ENCODE measurements around the gene CCDC183.

The CCDC183 gene

GRCh38 chr9:136849960-136850865 lies 54.1 kb downstream of the CCDC183 start:
- no peak for DNase-seq (ENCODE audit: low read depth)

- no peak for DNase-seq (ENCODE audit: low read depth)
These were observed 55.0 kb downstream of the CCDC183 start for GRCh38 chr9:136850866-136851775.

- DNase-seq (ENCODE audit: low read depth) = no peak
These were observed 56.0 kb downstream of the CCDC183 start, which contains the start of gene MAMDC4 for GRCh38 chr9:136851941-136852663. Gene MAMDC4, plus strand, starts transcription at chr9:136852346. Its CDS starts 71 bp downstream, at chr9:136852417.

GRCh38 chr9:136852664-136853595 lies 56.8 kb downstream of the CCDC183 start:
- no peak for DNase-seq (ENCODE audit: low read depth)

GRCh38 chr9:136853596-136854112 lies 57.5 kb downstream of the CCDC183 start:
- no peak for DNase-seq (ENCODE audit: low read depth)

GRCh38 chr9:136854113-136854841 lies 58.1 kb downstream of the CCDC183 start:
- DNase-seq (ENCODE audit: low read depth) = no peak

GRCh38 chr9:136854842-136855460 lies 58.8 kb downstream of the CCDC183 start:
- DNase-seq (ENCODE audit: low read depth) = no peak

GRCh38 chr9:136855461-136856078 lies 59.4 kb downstream of the CCDC183 start:
- DNase-seq (ENCODE audit: low read depth) = no peak

GRCh38 chr9:136856079-136856476 lies 59.9 kb downstream of the CCDC183 start:
- DNase-seq (ENCODE audit: low read depth) = no peak

- DNase-seq (ENCODE audit: low read depth) = no peak
These were observed 60.5 kb downstream of the CCDC183 start for GRCh38 chr9:136856541-136857141.

GRCh38 chr9:136857166-136857565 lies 61.0 kb downstream of the CCDC183 start:
- DNase-seq (ENCODE audit: low read depth) = no peak
